A549 (cell line): ENCODE data around the gene CBLIF.

ENCODE experiments used
- BHLHE40 ChIP-seq: IDR thresholded peaks from 2 replicates; pipeline ENCODE4 v1.6.1; 2012; ENCODE audit warnings: low read depth, low read length, inconsistent platforms
- CEBPB ChIP-seq, 2 experiments: fragments of >200 bp in 1 of 2; sonication (Bioruptor Twin) in 1 of 2; formaldehyde crosslinking in 1 of 2; IDR thresholded peaks; 2 replicates each; pipeline ENCODE4 v1.6.1; 2012 to 2016
- CTCF ChIP-seq: fragments of >200 bp; sonication (Bioruptor Twin); formaldehyde crosslinking; IDR thresholded peaks from 3 replicates; pipeline ENCODE4 v1.5.1; 2016
- JUN ChIP-seq, 2 experiments: fragments of >200 bp; sonication (Bioruptor Twin); formaldehyde crosslinking; IDR thresholded peaks; 2 replicates in 1 of 2; 3 replicates in 1 of 2; pipeline ENCODE4 v1.6.1; 2016 to 2017
- RFX5 ChIP-seq: fragments of 450-650 bp; IDR thresholded peaks from 2 replicates; pipeline ENCODE4 v1.7.1; 2014; ENCODE audit warnings: antibody characterized with exemption, mild to moderate bottlenecking, moderate library complexity
- ZFP36 ChIP-seq: fragments of 450-650 bp; IDR thresholded peaks from 2 replicates; pipeline ENCODE4 v1.6.1; 2014; ENCODE audit warnings: borderline replicate concordance; ENCODE audit not compliant: partially characterized antibody

DNA sequence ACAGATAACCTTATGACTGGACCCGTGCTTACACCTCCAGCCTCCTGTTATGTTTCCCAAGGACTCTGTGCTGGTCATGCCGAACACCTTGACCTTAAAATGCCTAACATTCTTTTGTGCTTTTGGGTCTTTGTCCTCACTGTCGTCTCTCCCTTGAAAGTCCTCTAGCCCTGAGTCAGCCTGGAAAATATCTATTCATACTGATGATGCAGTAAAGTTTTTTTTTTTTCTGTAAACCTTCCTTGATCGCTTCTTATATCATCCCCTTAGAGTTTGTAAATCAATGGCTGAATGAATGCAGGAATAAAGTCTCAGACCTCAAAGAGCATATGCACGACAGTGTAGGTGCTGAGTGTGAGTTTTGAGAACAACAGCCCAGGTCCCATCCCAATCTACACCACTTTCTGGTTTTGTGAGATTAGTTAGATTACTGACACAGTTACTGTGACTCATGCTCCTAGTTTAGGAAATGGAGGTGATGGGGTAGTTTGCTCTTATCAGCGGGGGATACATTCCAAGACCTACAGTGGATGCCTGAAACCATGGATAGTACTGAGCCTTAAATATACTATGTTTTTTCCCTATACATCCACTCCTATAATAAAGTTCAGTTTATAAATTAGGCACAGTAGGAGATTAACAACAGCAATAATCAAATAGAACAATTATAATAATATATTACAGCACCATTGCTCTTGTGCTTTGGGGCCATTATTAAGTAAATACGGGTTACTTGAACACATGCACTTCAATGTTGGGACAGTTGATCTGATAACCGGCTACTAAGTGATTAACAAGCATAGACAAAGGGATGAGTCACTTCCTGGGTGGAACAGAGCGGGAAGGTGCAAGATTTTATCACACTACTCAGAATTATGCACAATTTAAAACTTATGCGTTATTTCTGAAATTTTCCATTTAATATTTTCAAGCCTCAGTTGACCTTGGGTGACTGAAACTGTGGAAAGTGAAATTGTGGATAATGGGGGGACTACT is 12.4 kb upstream of the CBLIF start:
- no peak for TF ChIP-seq JUN (IDR thresholded peaks at IDR 0.05)
- no peak for TF ChIP-seq RFX5
- no peak for TF ChIP-seq CTCF
- TF ChIP-seq BHLHE40, result no peak
- no peak for TF ChIP-seq ZFP36
- no peak for TF ChIP-seq CEBPB (IDR thresholded peaks at IDR 0.05)
